Measurements from ENCODE around the gene SHF.

DNA sequence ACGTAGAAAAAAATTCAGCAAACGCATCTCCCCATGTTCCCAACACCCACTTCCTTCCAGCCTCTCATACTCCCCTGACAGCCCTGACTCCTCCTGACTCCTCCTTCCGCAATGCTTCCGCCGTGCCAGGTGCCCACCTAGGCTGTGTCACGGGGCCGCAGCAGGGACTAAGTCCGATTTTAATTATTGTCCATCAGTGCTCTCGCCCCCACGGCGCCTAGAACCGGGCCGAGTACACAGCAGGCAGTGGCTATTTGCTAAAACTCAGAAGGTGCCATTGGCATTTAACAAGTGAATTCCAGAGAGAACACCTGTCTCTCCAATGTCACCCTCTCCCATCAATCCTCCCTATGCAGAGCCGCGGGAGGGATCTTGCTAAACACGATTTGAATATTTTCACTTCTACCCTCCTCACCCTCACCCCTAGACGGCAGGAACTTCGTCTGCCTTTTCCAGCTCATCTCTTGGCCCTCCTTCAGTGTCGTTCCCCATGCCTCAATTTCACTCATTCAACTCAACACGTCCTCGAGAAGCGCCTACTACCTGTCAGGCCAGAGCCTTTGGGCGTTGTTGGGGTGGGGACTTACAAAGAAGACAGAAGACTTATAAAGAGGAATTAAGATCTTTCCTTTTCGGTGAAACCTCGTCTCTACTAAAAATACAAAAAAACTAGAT, 11.5 kb upstream of the SHF start:
- TF ChIP-seq POLR2AphosphoS5 (IDR thresholded peaks at IDR 0.05; ENCODE audit: borderline replicate concordance, low read depth, low read length) = no peak
- TF ChIP-seq EZH2 (IDR thresholded peaks at IDR 0.05) = no peak
